Stimulated activated naive CD8-positive, alpha-beta T cell treated with anti-CD3 and anti-CD28 coated beads, Interleukin-15, Interleukin-2, amounts not matched to agents 100 ng/mL and 50 ng/mL, for 24 hours (primary cell): ENCODE measurements around the gene CRY2.

ENCODE experiments used
- H3K27ac Mint-ChIP-seq: one replicate; pipeline ENCODE4 v1.8.0; 2021; ENCODE audit warnings: mild to moderate bottlenecking, mixed read lengths
- H3K27me3 Mint-ChIP-seq: one replicate; pipeline ENCODE4 v1.8.0; 2021; ENCODE audit warnings: mixed read lengths
- H3K36me3 Mint-ChIP-seq: one replicate; pipeline ENCODE4 v1.8.0; 2021; ENCODE audit warnings: low read depth, mixed read lengths
- H3K4me1 Mint-ChIP-seq: one replicate; pipeline ENCODE4 v1.8.0; 2021; ENCODE audit warnings: low read depth, mixed read lengths
- H3K4me3 Mint-ChIP-seq: one replicate; pipeline ENCODE4 v1.8.0; 2021; ENCODE audit warnings: mild to moderate bottlenecking, mixed read lengths
- H3K9me3 Mint-ChIP-seq: one replicate; pipeline ENCODE4 v1.8.0; 2021; ENCODE audit warnings: mixed read lengths

The CRY2 gene

GRCh38 chr11:45918331-45918941 is 71.2 kb downstream of the CRY2 start:
- Mint-ChIP-seq H3K27ac (peak overlapping the region; percentile 94), H3K27me3 (peaks cover 8% of the 10 kb centered on the region), H3K4me1 (peaks cover 42% of the 10 kb centered on the region)

GRCh38 chr11:45918962-45919675 is 71.8 kb downstream of the CRY2 start:
- H3K4me3 Mint-ChIP-seq, result peak overlapping the region; percentile 97
- no peaks in the 10 kb centered on the region for H3K9me3 Mint-ChIP-seq
- peaks cover 10% of the 10 kb centered on the region for H3K27me3 Mint-ChIP-seq
- peaks cover 44% of the 10 kb centered on the region for H3K4me1 Mint-ChIP-seq
- no peak overlapping the region for H3K27ac Mint-ChIP-seq
- peaks cover 6% of the 10 kb centered on the region for H3K36me3 Mint-ChIP-seq

More at GRCh38 chr11:45918331-45918941, 71.2 kb downstream of the CRY2 start:
- H3K9me3 Mint-ChIP-seq, result no peaks in the 10 kb centered on the region
- H3K4me3 Mint-ChIP-seq, result peak overlapping the region; percentile 97
- peaks cover 6% of the 10 kb centered on the region for H3K36me3 Mint-ChIP-seq

GRCh38 chr11:45919806-45920530 is 72.7 kb downstream of the CRY2 start:
- Mint-ChIP-seq H3K27ac (no peak overlapping the region), H3K4me3 (peak overlapping the region; percentile 20), H3K4me1 (peaks cover 48% of the 10 kb centered on the region), H3K27me3 (peaks cover 13% of the 10 kb centered on the region), H3K9me3 (no peaks in the 10 kb centered on the region), H3K36me3 (peaks cover 6% of the 10 kb centered on the region)

GRCh38 chr11:45920531-45921477 is 73.5 kb downstream of the CRY2 start:
- no peak overlapping the region for H3K4me3 Mint-ChIP-seq
- H3K36me3 Mint-ChIP-seq, result peaks cover 6% of the 10 kb centered on the region
- peaks cover 44% of the 10 kb centered on the region for H3K4me1 Mint-ChIP-seq
- no peaks in the 10 kb centered on the region for H3K9me3 Mint-ChIP-seq
- no peak overlapping the region for H3K27ac Mint-ChIP-seq
- H3K27me3 Mint-ChIP-seq, result peaks cover 13% of the 10 kb centered on the region

- H3K36me3 Mint-ChIP-seq, result no peaks in the 10 kb centered on the region
- no peaks in the 10 kb centered on the region for H3K9me3 Mint-ChIP-seq
- peak overlapping the region; percentile 55 for H3K4me3 Mint-ChIP-seq
- H3K27me3 Mint-ChIP-seq, result peaks cover 13% of the 10 kb centered on the region
- peaks cover 34% of the 10 kb centered on the region for H3K4me1 Mint-ChIP-seq
- no peak overlapping the region for H3K27ac Mint-ChIP-seq
Measured at GRCh38 chr11:45921561-45922424, 74.5 kb downstream of the CRY2 start.

- peaks cover 31% of the 10 kb centered on the region for H3K4me1 Mint-ChIP-seq
- peak within 1 kb of the TSS; percentile 70 for H3K27ac Mint-ChIP-seq
- peaks cover 13% of the 10 kb centered on the region for H3K27me3 Mint-ChIP-seq
- peak within 1 kb of the TSS; percentile 73 for H3K4me3 Mint-ChIP-seq
- no peaks in the 10 kb centered on the region for H3K9me3 Mint-ChIP-seq
- H3K36me3 Mint-ChIP-seq, result no peaks in the 10 kb centered on the region
Measured at GRCh38 chr11:45922425-45923082, 75.3 kb downstream of the CRY2 start, which contains the start of gene LARGE2. LARGE2 (plus strand) TSS chr11:45922656; CDS start chr11:45922883, 227 bp downstream.

- H3K4me3 Mint-ChIP-seq, result peak overlapping the region; percentile 66
- no peaks in the 10 kb centered on the region for H3K36me3 Mint-ChIP-seq
- H3K4me1 Mint-ChIP-seq, result peaks cover 17% of the 10 kb centered on the region
- no peak overlapping the region for H3K27ac Mint-ChIP-seq
- no peaks in the 10 kb centered on the region for H3K9me3 Mint-ChIP-seq
- peaks cover 13% of the 10 kb centered on the region for H3K27me3 Mint-ChIP-seq
Measured at GRCh38 chr11:45924036-45924915, 77.0 kb downstream of the CRY2 start.

- Mint-ChIP-seq H3K9me3 (no peaks in the 10 kb centered on the region), H3K4me3 (no peak overlapping the region), H3K27me3 (peaks cover 13% of the 10 kb centered on the region), H3K27ac (no peak overlapping the region), H3K36me3 (peaks cover under 1% of the 10 kb centered on the region), H3K4me1 (peaks cover 15% of the 10 kb centered on the region)
Measured at GRCh38 chr11:45924927-45925326, 77.7 kb downstream of the CRY2 start.

- H3K9me3 Mint-ChIP-seq, result no peaks in the 10 kb centered on the region
- H3K27me3 Mint-ChIP-seq, result peaks cover 13% of the 10 kb centered on the region
- peaks cover 19% of the 10 kb centered on the region for H3K4me1 Mint-ChIP-seq
- no peak overlapping the region for H3K4me3 Mint-ChIP-seq
- H3K36me3 Mint-ChIP-seq, result peaks cover 6% of the 10 kb centered on the region
- H3K27ac Mint-ChIP-seq, result no peak overlapping the region
Measured at GRCh38 chr11:45925550-45925949, 78.3 kb downstream of the CRY2 start.

GRCh38 chr11:45926001-45926401 is 78.7 kb downstream of the CRY2 start:
- no peaks in the 10 kb centered on the region for H3K9me3 Mint-ChIP-seq
- no peak overlapping the region for H3K4me3 Mint-ChIP-seq
- peaks cover 13% of the 10 kb centered on the region for H3K27me3 Mint-ChIP-seq
- peaks cover 20% of the 10 kb centered on the region for H3K4me1 Mint-ChIP-seq
- no peak overlapping the region for H3K27ac Mint-ChIP-seq
- H3K36me3 Mint-ChIP-seq, result peaks cover 6% of the 10 kb centered on the region

- Mint-ChIP-seq H3K27ac (no peak overlapping the region), H3K36me3 (peaks cover 6% of the 10 kb centered on the region), H3K4me3 (no peak overlapping the region), H3K9me3 (no peaks in the 10 kb centered on the region), H3K27me3 (peaks cover 8% of the 10 kb centered on the region), H3K4me1 (peaks cover 24% of the 10 kb centered on the region)
Measured at GRCh38 chr11:45926536-45927331, 79.5 kb downstream of the CRY2 start.

- peaks cover 7% of the 10 kb centered on the region for H3K36me3 Mint-ChIP-seq
- H3K9me3 Mint-ChIP-seq, result no peaks in the 10 kb centered on the region
- no peak overlapping the region for H3K27ac Mint-ChIP-seq
- H3K4me1 Mint-ChIP-seq, result peaks cover 24% of the 10 kb centered on the region
- no peak overlapping the region for H3K4me3 Mint-ChIP-seq
- H3K27me3 Mint-ChIP-seq, result peaks cover 8% of the 10 kb centered on the region
Measured at GRCh38 chr11:45927332-45927683, 80.0 kb downstream of the CRY2 start.
